Amniotic epithelial cell (primary cell): ENCODE results near the gene RTKN.
A peak's percentile ranks its signal among the peaks of the same experiment; 100 is the strongest.
"Not testable (repeated sequence)": the region's sequence is repeated elsewhere in the genome, so short reads cannot be mapped to it uniquely, and the experiment has no call there.

Experiments used
- DNase-seq: peaks from one replicate; pipeline ENCODE4 v3.0.0-alpha.2; 2010; ENCODE audit warnings: low read depth

RTKN gene

GRCh38 chr2:74460187-74460586, 18.4 kb upstream of the RTKN start:
- DNase-seq = not testable (repeated sequence)

DNA sequence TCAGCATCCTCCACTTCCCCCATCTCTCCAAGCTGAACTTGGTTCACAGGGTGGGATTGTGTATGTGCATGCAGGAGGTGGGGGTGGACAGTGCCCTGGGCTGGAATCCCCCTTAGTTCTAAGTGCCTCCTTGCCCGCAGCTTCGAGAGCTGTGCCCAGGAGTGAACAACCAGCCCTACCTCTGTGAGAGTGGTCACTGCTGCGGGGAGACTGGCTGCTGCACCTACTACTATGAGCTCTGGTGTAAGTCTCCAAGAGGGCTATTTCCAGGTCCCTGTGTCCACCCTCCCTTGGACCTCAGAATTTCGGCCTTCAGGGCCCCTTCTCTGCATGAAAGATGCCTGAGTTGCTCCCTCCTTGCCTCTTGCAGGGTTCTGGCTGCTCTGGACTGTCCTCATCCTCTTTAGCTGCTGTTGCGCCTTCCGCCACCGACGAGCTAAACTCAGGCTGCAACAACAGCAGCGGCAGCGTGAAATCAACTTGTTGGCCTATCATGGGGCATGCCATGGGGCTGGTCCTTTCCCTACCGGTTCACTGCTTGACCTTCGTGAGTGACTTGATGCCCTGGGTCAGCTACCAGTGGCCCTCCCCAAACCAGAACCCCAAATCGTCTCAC, 17.9 kb upstream of the RTKN start:
- DNase-seq = not testable (repeated sequence)

DNA sequence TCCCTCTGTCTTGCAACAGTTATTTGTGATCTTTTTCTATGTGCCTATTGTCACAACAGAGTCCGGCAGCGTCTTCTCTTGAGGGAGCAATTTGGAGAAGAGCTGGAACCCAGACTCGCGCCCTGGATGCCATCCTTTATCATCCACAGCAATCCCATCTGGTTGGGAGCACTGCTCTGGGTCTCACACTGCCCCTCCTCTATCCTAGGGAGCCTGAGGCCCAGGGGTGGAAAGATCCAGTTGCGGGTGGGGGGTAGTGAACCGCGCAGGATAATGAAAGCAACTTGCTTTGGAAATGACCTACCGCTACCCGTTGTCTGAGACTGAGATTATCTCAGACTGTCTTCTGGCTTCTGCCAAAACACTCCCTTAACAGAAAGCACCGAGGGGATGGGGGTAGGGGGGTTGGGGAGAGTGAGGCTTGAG, 17.2 kb upstream of the RTKN start:
- no peak for DNase-seq

DNA sequence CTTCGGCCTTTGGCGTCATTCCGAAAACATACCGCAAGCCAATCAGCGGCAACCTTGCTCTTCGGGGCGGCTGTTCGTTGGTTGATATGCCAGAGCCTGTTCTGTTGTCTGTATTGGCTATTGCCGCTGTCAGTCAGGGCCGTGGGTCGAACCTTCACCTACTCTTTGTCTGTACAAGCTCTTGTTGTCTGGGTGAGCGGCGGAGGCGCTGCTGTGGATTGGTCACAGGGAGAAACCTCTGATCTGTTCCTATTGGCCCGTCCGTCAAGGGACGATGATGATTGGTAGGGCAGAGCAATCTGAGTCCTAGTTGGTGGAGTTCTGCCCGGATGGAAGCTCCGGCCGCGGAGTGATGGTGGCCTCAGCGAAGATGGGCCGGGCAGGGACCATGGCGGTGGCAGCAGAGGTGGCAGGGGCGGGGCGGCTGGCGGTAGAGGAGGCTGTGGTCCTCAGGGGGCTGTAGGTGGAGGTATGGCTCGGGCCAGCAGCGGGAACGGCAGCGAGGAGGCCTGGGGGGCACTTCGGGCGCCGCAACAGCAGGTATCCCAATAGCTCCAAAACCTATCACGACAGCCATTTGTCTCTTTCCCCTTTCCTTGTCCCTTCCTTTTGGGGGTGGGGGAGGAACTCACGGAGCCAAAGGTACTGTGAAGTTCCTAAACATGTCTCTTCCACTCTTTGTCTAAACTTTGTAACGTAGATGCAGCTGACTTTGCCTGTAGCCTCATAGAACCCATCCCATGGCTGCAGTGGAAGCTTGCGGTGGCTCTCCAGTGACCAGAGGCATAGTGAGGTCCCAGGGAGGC, 16.6 kb upstream of the RTKN start, which contains the start of gene WBP1:
WBP1 (plus strand) TSS at position 307 of the 806 bp plus-strand sequence; CDS start at position 472, 165 bp downstream.
- peak; percentile 100 for DNase-seq

GRCh38 chr2:74457549-74458131, 15.9 kb upstream of the RTKN start:
- no peak for DNase-seq

DNA sequence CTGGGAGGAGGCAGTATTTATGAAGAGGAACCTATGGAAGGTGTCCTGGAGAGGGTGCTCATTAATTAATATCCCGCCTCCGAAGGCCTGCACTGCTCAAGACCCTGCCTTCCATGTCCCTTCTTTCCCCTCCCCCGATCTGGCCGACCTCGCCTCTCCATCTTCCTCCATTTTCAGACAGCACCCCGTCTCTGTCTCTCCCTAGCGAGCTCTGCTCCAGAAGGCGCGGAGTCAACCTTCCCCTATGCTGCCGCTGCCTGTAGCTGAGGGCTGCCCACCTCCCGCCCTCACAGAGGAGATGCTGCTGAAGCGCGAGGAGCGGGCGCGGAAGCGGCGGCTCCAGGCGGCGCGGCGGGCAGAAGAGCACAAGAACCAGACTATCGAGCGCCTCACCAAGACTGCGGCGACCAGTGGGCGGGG, 15.4 kb upstream of the RTKN start:
- DNase-seq = no peak

DNA sequence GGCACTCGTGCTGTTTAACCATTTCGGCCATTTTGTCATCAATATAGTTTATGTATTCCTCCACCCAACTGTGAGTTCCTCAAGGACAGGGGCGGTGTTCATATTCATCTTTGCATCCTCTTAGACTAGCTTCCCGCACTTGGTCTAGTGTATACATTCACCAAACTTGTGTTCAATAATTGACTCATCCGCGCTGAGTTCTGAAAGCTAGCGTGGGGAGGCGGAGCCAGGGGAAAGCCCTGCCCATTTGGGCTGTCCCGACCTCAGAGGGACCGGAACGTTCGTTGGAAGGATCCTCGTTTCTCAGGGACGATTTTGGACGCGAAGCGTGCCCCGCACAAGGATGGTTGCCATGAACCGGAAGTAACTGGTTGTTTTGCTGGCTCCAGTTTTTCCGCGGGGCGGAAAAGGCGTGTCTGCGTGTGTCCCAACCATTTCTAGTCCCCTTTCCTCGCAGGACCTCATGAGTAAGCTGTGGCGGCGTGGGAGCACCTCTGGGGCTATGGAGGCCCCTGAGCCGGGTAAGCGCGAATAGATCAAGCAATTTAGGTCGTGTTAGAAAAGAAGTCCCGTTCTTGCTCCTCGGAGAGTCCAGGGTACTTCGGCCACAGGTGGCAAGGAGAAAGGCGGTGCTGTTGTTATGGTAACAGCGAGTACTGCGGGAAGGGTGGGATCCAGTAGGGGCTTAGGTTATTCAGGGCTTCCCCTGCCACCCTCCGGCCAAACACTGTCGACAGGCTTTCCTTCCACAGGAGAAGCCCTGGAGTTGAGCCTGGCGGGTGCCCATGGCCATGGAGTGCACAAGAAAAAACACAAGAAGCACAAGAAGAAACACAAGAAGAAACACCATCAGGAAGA, 13.1 kb upstream of the RTKN start, which contains the start of gene INO80B:
INO80B (plus strand) TSS at position 434 of the 858 bp plus-strand sequence; CDS start at position 464, 30 bp downstream.
- peak; percentile 98 for DNase-seq

DNA sequence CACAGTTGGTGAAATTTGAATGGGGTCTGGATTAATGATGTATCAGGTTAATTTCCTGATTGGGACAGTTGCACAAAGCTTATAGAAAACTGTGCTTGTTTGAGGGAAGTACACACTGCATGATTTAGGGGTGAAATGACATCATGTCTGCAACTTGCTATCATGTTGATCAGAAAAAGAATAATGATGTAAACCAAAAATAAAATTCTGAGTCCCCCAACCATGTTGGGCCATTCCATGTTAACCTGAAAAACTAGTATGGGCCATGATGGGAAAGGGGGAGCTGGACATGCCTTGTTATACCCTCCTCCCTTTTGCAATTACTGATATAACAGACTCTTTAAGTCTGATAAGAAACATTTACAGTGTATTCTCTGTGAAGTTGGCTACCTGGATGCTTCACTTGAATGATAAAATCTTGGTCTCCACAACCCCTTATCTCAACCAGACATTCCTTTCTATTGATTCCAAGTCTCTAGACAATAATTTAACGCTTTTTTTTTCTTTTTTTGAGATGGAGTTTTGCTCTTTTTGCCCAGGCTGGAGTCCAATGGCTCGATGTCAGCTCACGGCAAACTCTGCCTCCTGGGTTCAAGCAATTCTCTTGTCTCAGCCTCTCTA, 8.9 kb upstream of the RTKN start:
- DNase-seq = no peak

DNA sequence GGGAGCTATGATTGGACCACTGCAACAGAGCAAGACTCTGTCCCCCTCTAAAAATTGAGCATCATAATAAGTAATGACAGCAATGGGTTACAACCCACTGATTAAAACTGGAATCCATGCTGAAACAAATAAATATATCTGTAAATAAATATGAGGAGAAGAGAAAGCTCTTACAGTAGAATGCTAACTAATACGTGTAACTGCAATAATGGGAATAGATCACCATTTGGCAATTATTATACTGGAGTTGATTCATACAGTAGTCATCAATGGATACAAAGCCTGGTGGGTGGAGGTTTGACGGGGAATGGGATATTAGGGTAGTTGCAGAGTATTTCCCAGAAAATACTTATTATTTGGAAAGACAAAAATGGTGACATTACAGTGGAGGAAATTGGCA, 7.0 kb upstream of the RTKN start:
- no peak for DNase-seq

DNA sequence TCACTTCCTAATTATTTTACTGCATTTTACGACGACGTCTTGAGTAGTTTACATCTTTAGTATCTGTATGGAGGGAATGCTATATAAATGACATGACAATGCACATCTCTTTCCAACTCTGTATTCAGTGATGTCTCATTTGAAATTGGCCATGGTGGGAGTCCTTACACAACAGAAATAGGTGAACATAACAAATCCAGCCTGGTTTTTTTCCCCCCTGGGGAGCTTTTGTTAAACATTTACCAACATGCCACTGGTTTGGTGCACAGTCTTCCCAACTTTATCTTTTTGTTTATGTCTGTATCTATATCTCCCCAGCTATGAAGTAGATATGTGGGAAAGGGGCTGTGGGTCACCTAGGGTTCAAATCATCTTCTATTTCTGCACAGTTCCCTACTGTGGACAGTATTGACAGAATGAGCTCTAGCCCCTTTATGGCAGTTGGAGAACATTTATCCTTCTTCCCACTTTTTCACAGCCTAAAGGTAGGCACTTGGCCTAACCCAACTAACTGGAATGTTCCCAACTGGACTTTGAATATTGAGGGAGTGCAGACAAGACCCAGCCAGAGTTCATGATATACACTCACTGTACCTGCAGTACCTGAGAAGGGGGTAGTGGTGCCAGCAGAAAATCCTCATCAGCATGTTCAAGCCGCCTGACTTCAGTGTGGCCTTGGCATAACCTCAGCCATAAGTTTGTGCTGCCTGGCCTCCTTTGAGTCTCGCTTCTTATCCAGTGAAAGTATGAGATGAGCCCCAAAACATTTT, 5.7 kb upstream of the RTKN start:
- no peak for DNase-seq

DNA sequence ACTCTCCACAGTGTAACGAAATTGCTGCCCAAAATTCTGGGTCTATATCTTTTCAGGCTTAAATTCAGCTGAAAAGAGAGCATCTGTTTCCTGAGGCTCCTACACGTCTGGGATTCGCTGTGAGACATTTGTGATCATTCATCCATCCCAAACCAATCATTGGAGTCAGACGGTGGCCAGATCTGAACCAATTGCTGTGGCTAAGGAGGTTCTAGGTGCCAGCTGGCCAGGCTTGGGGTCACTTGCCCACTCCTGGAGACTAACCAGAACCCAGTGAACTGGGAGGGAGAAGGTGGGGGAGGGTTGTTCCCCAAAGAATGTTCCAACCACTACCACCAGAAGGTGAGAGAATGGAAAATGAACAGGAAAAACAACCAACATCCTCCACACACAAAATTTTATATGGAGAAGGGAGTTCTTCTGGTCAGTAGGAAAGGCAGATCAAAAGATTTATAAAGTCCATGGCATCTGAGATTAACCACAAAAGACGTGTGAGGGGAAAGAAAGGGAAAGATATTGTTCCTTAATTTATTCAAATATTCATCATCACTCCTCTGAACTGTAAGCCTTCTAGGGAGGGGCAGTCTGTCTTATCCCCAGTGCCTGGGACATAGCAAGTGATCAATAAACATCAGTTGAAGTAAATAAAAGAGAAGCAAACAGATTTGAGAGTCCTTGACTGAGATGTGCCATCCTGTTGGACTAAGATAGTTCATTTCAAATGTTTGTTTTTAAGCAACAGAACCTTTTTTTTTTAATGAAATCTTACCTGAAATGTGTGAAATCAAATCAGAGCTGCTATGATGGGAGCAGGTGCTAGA, 3.0 kb upstream of the RTKN start:
- DNase-seq = no peak

DNA sequence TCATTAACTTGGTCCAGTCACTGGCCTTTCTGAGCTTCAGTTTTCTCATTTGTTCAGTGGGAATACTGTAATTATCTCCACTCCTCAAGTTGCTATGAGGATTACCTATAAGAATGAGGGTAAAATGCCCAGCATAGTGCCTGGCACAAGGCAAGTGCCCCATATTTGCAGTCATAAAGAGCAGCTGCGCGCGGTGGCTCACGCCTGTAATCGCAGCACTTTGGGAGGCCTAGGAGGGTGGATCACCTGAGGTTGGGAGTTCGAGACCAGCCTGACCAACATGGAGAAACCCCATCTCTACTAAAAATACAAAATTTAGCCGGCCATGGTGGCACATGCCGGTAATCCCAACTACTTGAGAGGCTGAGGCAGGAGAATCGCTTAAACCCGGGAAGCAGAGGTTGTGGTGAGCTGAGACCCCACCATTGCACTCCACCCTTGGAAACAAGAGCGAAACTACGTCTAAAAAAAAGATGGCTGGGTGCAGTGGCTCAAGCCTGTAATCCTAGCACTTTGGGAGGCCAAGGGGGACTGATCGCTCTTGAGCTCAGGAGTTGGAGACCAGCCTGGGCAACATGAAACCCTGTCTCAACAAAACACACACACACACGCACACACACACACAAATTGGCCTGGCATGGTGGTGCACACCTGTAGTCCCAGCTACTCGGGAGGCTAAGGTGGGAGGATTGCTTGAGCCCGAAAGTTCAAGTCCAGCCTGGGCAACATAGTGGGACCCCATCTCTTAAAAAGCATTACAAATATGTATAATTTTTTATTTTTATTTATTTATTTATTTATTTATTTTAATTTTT, 953 bp upstream of the RTKN start:
- DNase-seq = not testable (repeated sequence)

- no peak for DNase-seq
Observed at GRCh38 chr2:74441170-74441689, 507 bp downstream of the RTKN start.

- peak; percentile 73 for DNase-seq
Observed at GRCh38 chr2:74440378-74441169, 1.2 kb downstream of the RTKN start.

GRCh38 chr2:74439803-74440377, 1.8 kb downstream of the RTKN start:
- peak; percentile 44 for DNase-seq

GRCh38 chr2:74439373-74439772, 2.4 kb downstream of the RTKN start:
- DNase-seq = no peak

DNA sequence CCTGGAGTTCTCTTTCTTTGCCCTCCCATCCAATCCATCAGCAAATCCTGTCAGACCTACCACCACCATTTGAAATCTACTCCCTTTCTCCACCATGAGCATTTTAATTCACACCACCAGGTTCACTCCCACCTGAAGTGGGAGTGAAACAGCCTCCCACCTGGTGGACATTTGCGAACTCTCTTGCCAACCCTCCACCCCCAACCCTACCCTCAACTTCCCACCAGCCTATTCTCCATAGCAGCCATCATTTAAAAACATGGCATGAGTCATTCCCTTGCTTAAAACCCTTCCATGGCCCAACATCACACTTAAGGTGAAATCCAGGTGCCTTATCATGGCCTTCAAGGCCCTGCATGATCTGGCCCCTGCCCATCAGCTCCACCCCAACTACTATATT, 3.5 kb downstream of the RTKN start:
- DNase-seq = no peak
